Body of pancreas (tissue), 4 donors: Measurements from ENCODE around the gene ARHGEF11.

Source experiments
- CTCF ChIP-seq, 7 experiments: fragments of 450-650 bp in 4 of 7; fragments of 200-600 bp in 3 of 7; sonication (generic) in 3 of 7; IDR thresholded peaks; one replicate each; pipeline ENCODE4 v1.5.1; 2016 to 2019; ENCODE audit warnings: antibody characterized with exemption in 7 of 7
- POLR2A ChIP-seq, 3 donors: fragments of 450-650 bp; IDR thresholded peaks; one replicate each; pipeline ENCODE4 v1.6.1; 2016; ENCODE audit warnings: antibody characterized with exemption in 3 of 3, mild to moderate bottlenecking in 2 of 3

- no peak for TF ChIP-seq CTCF (IDR thresholded peaks at IDR 0.05)
- no peak for TF ChIP-seq POLR2A (IDR thresholded peaks at IDR 0.05)
Measured at GRCh38 chr1:156929596-156930238, 115.8 kb downstream of the ARHGEF11 start.
